GM19193 (cell line): ENCODE results near the gene SCTR.

ENCODE experiments used
- POLR2A ChIP-seq: IDR thresholded peaks from 4 replicates; pipeline ENCODE4 v1.6.1; 2011; ENCODE audit not compliant: insufficient read depth, insufficient read length; ENCODE audit errors: extremely low read depth

SCTR gene

DNA sequence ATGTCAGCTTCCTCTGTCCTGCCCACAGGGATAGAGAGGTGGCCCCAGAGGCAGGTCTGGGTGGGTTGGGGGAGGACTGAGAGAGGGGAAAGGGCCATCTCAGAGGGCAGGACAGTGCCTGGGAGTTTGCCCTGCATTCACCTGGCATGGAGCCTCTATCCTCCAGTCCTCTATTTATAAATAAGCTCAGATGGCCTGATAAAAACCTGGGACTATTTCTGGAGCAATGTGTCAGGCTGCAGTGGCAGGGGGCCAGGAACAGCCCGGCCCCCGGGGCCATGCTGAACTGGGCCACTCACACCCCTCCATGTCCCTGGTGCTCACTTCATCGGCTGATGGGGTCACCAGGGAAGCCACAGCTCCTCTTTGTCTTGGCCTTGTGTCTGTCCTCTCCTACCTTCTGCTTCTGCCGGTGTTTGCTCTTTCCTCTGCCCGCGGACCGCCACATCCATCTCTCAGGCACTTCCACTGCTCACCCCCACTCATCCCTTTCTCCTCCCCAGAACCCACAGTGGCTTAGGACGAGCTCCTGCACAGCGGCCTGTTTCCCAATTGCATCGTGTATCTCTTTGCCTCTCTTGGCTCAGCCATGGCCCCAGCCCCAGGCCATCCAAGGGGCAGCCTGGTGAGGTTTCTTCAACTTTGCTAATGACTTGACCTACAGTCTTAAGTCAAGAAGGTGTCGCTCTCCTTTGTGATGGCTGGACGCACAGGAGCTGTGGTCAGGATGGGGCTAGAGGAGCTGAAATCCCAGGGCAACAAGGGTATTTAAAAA is 38.8 kb downstream of the SCTR start:
- TF ChIP-seq POLR2A, result no peak

DNA sequence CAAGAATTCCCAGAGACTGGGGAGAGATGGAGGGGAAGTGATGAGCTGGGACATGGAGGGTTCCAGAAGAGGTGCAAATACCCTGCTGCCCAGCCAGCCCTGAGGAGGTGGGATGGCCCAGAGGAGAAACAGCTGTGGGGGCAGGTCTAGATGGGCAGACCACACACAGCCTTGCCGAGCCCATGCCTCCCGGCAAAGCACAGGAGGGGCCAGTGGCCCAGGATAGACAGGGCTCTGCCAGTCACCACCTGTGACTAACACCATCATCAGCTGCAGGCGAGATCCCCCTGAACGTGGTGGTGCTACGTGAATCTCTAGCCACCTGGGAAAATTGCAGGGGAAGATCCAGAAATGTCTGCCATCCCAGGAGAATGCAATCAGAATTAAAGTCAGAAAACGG is 39.4 kb downstream of the SCTR start:
- no peak for TF ChIP-seq POLR2A

- TF ChIP-seq POLR2A, result no peak
Observed at GRCh38 chr2:119483896-119484718, 40.2 kb downstream of the SCTR start.

- TF ChIP-seq POLR2A, result no peak
Observed at GRCh38 chr2:119483395-119483753, 40.9 kb downstream of the SCTR start.

DNA sequence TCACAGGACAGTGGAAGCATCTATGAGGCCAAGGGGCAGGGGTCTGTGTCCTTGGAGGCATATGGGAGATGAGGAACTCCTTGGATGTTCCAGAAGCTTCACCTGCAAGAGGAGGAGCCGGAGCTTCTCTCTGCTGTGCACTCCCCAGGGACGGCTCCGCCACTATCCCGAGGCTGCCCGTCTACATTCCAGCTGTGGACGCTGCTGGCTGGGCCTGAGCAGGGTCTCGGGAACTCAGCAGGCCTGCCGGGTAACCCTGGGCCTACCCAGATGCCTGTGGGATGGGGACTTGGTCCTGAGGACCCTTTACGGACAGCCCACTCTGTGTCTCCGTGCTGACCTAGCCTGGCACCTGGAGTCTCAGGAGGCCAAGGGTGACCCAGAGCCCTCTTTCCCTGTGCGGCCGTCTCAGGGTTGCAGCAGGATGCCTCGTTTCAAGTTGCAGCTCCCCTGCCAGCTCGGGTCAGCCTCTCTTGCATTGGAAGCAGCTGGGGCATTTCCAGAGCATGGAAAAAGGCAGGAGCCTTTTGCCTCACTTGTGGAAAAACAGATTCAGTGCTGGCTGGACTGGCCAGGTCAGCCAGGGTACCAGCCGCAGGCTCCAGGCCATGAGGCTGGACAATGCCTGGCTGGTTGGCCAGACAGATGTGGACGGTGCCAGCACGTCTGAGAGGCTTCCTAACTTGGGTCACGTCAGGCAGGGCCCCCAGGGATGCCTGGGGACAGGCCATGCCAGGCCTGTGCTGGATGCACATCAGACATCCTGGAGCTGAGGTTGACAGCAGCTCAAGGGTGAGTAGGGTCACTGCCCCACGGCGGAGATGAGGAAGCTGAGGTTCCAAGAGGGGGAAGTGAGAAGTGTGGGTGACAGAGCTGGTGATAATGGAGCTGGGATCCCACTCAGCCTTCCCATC is 41.5 kb downstream of the SCTR start:
- TF ChIP-seq POLR2A, result no peak

GRCh38 chr2:119481501-119482455 is 42.5 kb downstream of the SCTR start:
- no peak for TF ChIP-seq POLR2A

DNA sequence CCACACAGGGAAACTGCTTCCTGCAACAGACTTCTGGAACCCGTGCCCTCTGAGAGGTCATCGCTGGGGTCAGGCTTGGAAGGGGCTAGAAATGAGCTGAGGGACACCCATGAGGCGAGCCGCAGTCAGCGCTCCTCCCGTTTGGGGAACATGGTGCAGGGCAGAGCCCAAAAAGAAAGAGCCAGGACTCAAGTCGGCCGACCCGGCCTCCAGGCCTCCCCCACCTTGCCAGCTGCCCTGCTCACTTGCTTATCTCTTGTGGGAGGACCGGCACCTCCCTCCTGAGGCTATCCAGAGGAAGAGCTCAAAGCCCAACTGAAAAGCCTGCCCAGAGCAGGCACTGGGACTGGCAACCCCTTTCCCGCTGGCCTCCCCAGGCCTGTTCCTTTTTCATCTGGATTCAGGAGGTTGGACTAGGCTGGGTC is 43.6 kb downstream of the SCTR start:
- no peak for TF ChIP-seq POLR2A

DNA sequence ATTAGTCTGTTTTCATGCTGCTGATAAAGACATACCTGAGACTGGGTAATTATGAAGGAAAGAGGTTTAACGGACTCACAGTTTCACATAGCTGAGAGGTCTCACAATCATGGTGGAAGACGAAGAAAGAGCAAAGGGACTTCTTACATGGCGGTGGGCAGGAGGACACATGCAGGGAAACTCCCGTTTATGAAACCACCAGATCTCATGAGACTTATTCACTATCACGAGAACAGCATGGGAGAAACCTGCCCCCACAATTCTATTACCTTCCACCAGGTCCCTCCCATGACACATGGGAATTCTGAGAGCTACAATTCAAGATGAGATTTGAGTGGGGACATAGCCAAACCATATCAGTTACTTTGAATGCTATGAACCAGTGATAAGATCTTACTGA is 44.1 kb downstream of the SCTR start:
- no peak for TF ChIP-seq POLR2A

- no peak for TF ChIP-seq POLR2A
Observed at GRCh38 chr2:119478978-119479295, 45.3 kb downstream of the SCTR start.

GRCh38 chr2:119478188-119478977 is 45.9 kb downstream of the SCTR start:
- no peak for TF ChIP-seq POLR2A

DNA sequence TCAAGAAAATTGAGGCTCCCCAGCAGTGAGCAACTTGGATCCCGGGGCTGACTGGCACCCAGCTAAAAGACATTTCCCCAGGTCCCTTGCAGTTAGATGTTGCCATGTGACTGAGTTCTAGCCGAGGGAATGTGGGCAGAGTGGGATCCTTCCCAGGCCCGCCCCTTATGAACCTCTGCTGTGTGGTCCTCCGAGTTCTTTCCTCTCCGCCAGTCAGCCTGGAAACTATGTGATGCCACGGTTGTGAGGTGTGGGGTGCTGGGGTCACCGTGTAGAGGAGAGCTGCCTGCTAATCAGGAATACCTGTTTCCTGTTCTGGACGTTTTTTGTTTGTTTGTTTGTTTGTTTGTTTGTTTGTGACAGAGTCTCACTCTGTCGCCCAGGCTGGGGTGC is 47.2 kb downstream of the SCTR start:
- TF ChIP-seq POLR2A, result no peak

DNA sequence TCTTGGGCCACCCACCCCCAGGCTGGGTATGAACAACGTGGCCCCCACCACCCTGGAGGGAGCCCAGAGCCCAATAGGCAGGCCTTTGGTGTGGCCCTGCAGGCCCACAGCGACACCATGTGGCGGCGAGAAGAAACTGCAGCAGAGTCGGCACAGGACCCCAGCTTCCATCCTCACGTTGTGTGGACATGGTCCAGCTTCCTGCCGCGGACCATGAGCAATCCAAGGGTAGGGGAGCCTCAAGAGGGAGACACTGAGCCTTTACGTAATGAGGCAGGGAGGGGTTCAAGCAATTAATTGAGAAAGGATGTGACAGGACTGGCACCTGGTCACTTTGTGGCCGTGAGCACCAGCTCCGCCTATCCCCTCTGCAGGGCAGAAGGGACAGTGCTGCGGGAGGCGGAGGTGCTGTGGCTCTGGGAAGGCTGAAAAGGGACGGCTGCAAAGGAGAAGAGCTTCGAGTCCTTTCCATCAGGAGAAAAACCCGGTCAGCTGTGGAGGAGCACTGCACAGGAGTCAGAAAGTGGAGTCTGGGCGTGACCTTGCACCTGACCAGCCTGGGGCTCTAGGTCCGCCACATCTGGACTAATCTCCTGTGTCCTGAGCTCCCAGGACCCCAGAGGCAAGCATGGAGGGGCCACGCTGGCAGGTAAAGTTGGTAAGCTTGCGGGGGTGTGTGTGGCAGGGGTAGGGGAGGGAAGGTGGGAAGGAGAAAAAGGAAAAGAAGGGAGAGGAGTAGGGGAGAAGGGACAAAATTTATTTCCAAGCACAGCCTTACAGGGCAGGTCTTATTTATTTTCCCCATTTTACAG is 47.8 kb downstream of the SCTR start:
- no peak for TF ChIP-seq POLR2A

DNA sequence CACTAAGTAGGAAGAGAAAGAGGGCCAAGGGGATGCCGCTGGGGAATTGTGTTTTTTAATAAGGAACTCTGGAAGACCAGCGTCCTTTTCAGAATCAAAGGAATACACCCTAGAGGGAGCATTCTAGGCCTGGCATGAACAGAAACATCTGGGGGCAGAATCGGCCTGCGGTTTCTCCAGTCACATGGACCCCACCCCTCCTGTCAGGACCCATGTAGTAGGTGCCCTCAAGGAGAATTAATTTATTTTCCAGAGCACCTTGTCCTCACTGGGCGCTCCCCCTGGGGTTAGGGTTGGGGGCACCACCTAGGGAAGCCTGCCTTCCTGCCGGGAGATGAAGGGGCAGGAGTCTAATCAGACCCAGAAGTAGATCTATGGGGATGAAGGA is 48.4 kb downstream of the SCTR start:
- TF ChIP-seq POLR2A, result no peak
